HepG2 (cell line): ENCODE measurements around the gene LRRC63. TPM values are rescaled to one million over a fixed set of nuclear protein-coding genes. Genes with fewer than 3 reads are reported as not detected.

Source experiments
- ATAC-seq: fragments of 200-7000 bp; cut with Tn5 transposase; 3 replicates; pipeline ENCODE4 v1.9.1; 2020; ENCODE audit warnings: mild to moderate bottlenecking, moderate library complexity
- BruUV-seq: library from RNA; stranded (reverse); fragments of 400-500 nt; replicated peaks from 2 replicates; lab custom pipeline; 2021; lab: Mats Ljungman, UMichigan
- CTCF ChIA-PET: fragments of 300-600 bp; formaldehyde crosslinking; extraction: SDS; loops from one replicate; lab custom pipeline; 2021; ENCODE audit warnings: low total read pairs, inconsistent platforms, low intra/inter-chr PET ratio; lab: Yijun Ruan, JAX
- POLR2A ChIA-PET: fragments of 350-600 bp; sonication (Branson Sonifier 250); formaldehyde crosslinking; loops from one replicate; lab custom pipeline; 2020; ENCODE audit warnings: antibody characterized with exemption, inconsistent platforms; lab: Yijun Ruan, JAX
- DNase-seq: peaks from one replicate; pipeline ENCODE4 v3.0.0-alpha.2; 2015; ENCODE audit warnings: low spot score
- FAIRE-seq: peaks from 3 replicates; lab custom pipeline; 2011; peaks lifted over from hg19 to GRCh38; lab: Jason Lieb, UNC
- H2AFZ ChIP-seq: one replicate; pipeline ENCODE4 v1.6.1; 2011; ENCODE audit warnings: low read length, inconsistent platforms
- H3K27ac ChIP-seq: fragments of 300-600 bp; 3 replicates; pipeline ENCODE4 v1.8.0; 2011; ENCODE audit warnings: mixed run types, mild to moderate bottlenecking, mixed read lengths, low read length, inconsistent platforms; ENCODE audit not compliant: insufficient read depth; ENCODE audit errors: extremely low read length
- H3K27me3 ChIP-seq, 2 experiments: fragments of 200-600 bp in 1 of 2; 2 replicates in 1 of 2; 3 replicates in 1 of 2; pipeline versions ENCODE4 v1.6.0 to v1.8.0; 2011; ENCODE audit warnings: low read length in 2 of 2, mild to moderate bottlenecking in 2 of 2, moderate library complexity in 2 of 2, inconsistent platforms in 1 of 2; ENCODE audit not compliant: insufficient read depth in 2 of 2, control insufficient read depth in 1 of 2
- H3K36me3 ChIP-seq, 2 experiments: fragments of 200-600 bp in 1 of 2; replicated peaks in 1 of 2; 2 replicates in 1 of 2; 3 replicates in 1 of 2; pipeline versions ENCODE4 v1.5.1 to v1.8.0; 2011; ENCODE audit warnings: low read length in 2 of 2, inconsistent platforms in 1 of 2; ENCODE audit not compliant: insufficient read depth in 2 of 2, control insufficient read depth in 1 of 2
- H3K4me1 ChIP-seq: 2 replicates; pipeline ENCODE4 v1.5.1; 2012; ENCODE audit warnings: low read length, inconsistent platforms; ENCODE audit not compliant: insufficient read depth
- H3K4me2 ChIP-seq: 2 replicates; pipeline ENCODE4 v1.6.0; 2011; ENCODE audit warnings: low read depth, low read length, inconsistent platforms
- H3K4me3 ChIP-seq, 3 experiments: fragments of 200-600 bp in 1 of 3; sonication (generic), shearing (Covaris generic) in 1 of 3; replicated peaks in 1 of 3; 2 replicates each; pipeline ENCODE4 v1.5.1; 2011 to 2016; ENCODE audit warnings: low read length in 3 of 3, inconsistent platforms in 2 of 3, low read depth in 2 of 3, mild to moderate bottlenecking in 2 of 3, control low read depth in 1 of 3, mixed read lengths in 1 of 3; ENCODE audit not compliant: insufficient read depth in 1 of 3
- H3K79me2 ChIP-seq: one replicate; pipeline ENCODE4 v1.6.1; 2011; ENCODE audit warnings: low read length, inconsistent platforms; ENCODE audit not compliant: insufficient read depth
- H3K9ac ChIP-seq: 2 replicates; pipeline ENCODE4 v1.6.0; 2011; ENCODE audit warnings: mild to moderate bottlenecking, low read depth, low read length, inconsistent platforms; ENCODE audit not compliant: insufficient read depth
- H3K9me3 ChIP-seq: 2 replicates; pipeline ENCODE4 v1.5.1; 2012; ENCODE audit warnings: mild to moderate bottlenecking, low read length
- H4K20me1 ChIP-seq: 2 replicates; pipeline ENCODE4 v1.6.0; 2011; ENCODE audit warnings: inconsistent platforms, mild to moderate bottlenecking, low read length, moderate library complexity; ENCODE audit not compliant: insufficient read depth
- GLMP ChIP-seq: sonication (generic); formaldehyde crosslinking; IDR thresholded peaks from 2 replicates; pipeline ENCODE4 v1.9.0; 2021; ENCODE audit warnings: missing genetic modification reagents, mild to moderate bottlenecking, borderline replicate concordance
- HES4 ChIP-seq: sonication (generic); formaldehyde crosslinking; IDR thresholded peaks from 2 replicates; pipeline ENCODE4 v1.9.0; 2021; ENCODE audit warnings: mild to moderate bottlenecking, missing genetic modification reagents, borderline replicate concordance
- HHEX ChIP-seq: IDR thresholded peaks from 2 replicates; pipeline ENCODE4 v1.6.1; 2016; ENCODE audit warnings: control low read depth
- KAT8 ChIP-seq: IDR thresholded peaks from 2 replicates; pipeline ENCODE4 v1.6.1; 2016; ENCODE audit warnings: missing genetic modification reagents, missing compliant biosample characterization
- KLF15 ChIP-seq: sonication (generic); formaldehyde crosslinking; IDR thresholded peaks from 2 replicates; pipeline ENCODE4 v1.8.1; 2023; ENCODE audit warnings: borderline replicate concordance, mild to moderate bottlenecking, inconsistent platforms, missing genetic modification reagents, mixed read lengths
- NFYB ChIP-seq: sonication (generic); formaldehyde crosslinking; IDR thresholded peaks from 2 replicates; pipeline ENCODE4 v1.4.0; 2020; ENCODE audit warnings: missing genetic modification reagents
- NR2C2 ChIP-seq: sonication (generic); formaldehyde crosslinking; IDR thresholded peaks from 2 replicates; pipeline ENCODE4 v1.4.0; 2020; ENCODE audit warnings: missing genetic modification reagents, mild to moderate bottlenecking, moderate library complexity, borderline replicate concordance
- PHF21A ChIP-seq: sonication (generic); formaldehyde crosslinking; IDR thresholded peaks from 2 replicates; pipeline ENCODE4 v1.5.0; 2020; ENCODE audit warnings: mild to moderate bottlenecking, missing genetic modification reagents
- SMAD1 ChIP-seq: sonication (generic); formaldehyde crosslinking; IDR thresholded peaks from 2 replicates; pipeline ENCODE4 v1.4.0; 2020; ENCODE audit warnings: missing genetic modification reagents, low read depth, mild to moderate bottlenecking, borderline replicate concordance
- THAP7 ChIP-seq: sonication (generic); formaldehyde crosslinking; IDR thresholded peaks from 2 replicates; pipeline ENCODE4 v1.8.1; 2023; ENCODE audit warnings: mild to moderate bottlenecking, missing genetic modification reagents
- ZNF160 ChIP-seq: sonication (generic); formaldehyde crosslinking; IDR thresholded peaks from 2 replicates; pipeline ENCODE4 v1.8.0; 2022; ENCODE audit warnings: mild to moderate bottlenecking, inconsistent platforms, missing genetic modification reagents
- ZNF17 ChIP-seq: sonication (generic); formaldehyde crosslinking; IDR thresholded peaks from 2 replicates; pipeline ENCODE4 v1.5.0; 2020; ENCODE audit warnings: mild to moderate bottlenecking, missing genetic modification reagents
- ZNF232 ChIP-seq: sonication (generic); formaldehyde crosslinking; IDR thresholded peaks from 2 replicates; pipeline ENCODE4 v1.4.0; 2020; ENCODE audit warnings: missing genetic modification reagents, borderline replicate concordance
- ZNF609 ChIP-seq: sonication (generic); formaldehyde crosslinking; IDR thresholded peaks from 2 replicates; pipeline ENCODE4 v1.4.0; 2020; ENCODE audit warnings: mild to moderate bottlenecking, missing genetic modification reagents, borderline replicate concordance
- ZNF776 ChIP-seq: sonication (generic); formaldehyde crosslinking; IDR thresholded peaks from 2 replicates; pipeline ENCODE4 v1.4.0; 2020; ENCODE audit warnings: mild to moderate bottlenecking, missing genetic modification reagents
- ZSCAN31 ChIP-seq: sonication (generic); formaldehyde crosslinking; IDR thresholded peaks from 2 replicates; pipeline ENCODE4 v1.5.0; 2020; ENCODE audit warnings: low read depth, mild to moderate bottlenecking, missing genetic modification reagents
- WGBS: methylation state at CpG from one replicate; pipeline ENCODE4 v1.1.6; 2017; ENCODE audit warnings: low lambda C conversion rate; 5-methylcytosine and 5-hydroxymethylcytosine counted together
- in situ Hi-C: cut with HindIII; loops from 2 replicates; pipeline ENCODE4 v1.10.0; 2017; ENCODE audit warnings: low pct_unique_long_range_greater_than_20kb; ENCODE audit not compliant: extremely low pct_ligation_motif_present
- intact Hi-C: fragments of 100-400 bp; cut with micrococcal nuclease; formaldehyde crosslinking; loops from one replicate; pipeline ENCODE4 v1.10.0; 2022; ENCODE audit not compliant: unreplicated experiment
- polyA plus RNA-seq, 8 experiments: library from polyadenylated mRNA; depleted of rRNA in 3 of 8; stranded (reverse) in 7 of 8; unstranded in 1 of 8; fragments of >200 nt; fragmentation: Illumina TruSeq in 4 of 8; extraction: Trizol in 4 of 8; gene quantifications; 2 replicates each; pipeline versions ENCODE4 v1.2.1 to v1.2.3, GENCODE V29; 2011 to 2016; ENCODE audit warnings: low read depth in 4 of 8, missing spikeins in 1 of 8, mixed read lengths in 1 of 8; ENCODE audit not compliant: insufficient read depth in 1 of 8
- total RNA-seq, 5 experiments: library from RNA; depleted of rRNA; stranded (reverse); fragments of >200 nt; fragmentation: Illumina TruSeq; extraction: Trizol; gene quantifications; 2 replicates each; pipeline ENCODE4 v1.2.3, GENCODE V29; 2016; ENCODE audit warnings: low read depth in 1 of 5

LRRC63 gene
- total and polyA plus RNA-seq, 2 of the 13 experiments (the other 11 are each of a cell fraction or from before 2014, with no cell fraction given), result not detected

GRCh38 chr13:46304546-46304945 is 92.8 kb downstream of the LRRC63 start:
- FAIRE-seq (no peak), ATAC-seq (no peak), DNase-seq (no peak)
- Histone ChIP-seq H3K79me2 (no peaks in the 10 kb centered on the region), H3K27me3 (no peaks in the 10 kb centered on the region), H3K27ac (no peak overlapping the region), H3K4me2 (no peak overlapping the region), H3K9ac (no peak overlapping the region), H2AFZ (no peak overlapping the region), H3K4me3 (no peak overlapping the region), H3K4me1 (no peaks in the 10 kb centered on the region), H3K36me3 (no peaks in the 10 kb centered on the region), H4K20me1 (no peaks in the 10 kb centered on the region), H3K9me3 (no peaks in the 10 kb centered on the region)
- in situ Hi-C loops (no loop called here), intact Hi-C loops (no loop called here)
- no TSS peak for BruUV-seq
- ChIA-PET CTCF (no interaction called here), POLR2A (no interaction called here)
- 16% methylated on average over 3 of the region's 3 CpGs for WGBS
- TF ChIP-seq THAP7 (CRISPR knock-in tag) (no peak), GLMP (CRISPR knock-in tag) (no peak), ZNF160 (CRISPR knock-in tag) (no peak), ZSCAN31 (CRISPR knock-in tag) (no peak), KLF15 (CRISPR knock-in tag) (no peak), NFYB (CRISPR knock-in tag) (no peak), KAT8 (CRISPR knock-in tag) (no peak), HHEX (no peak), ZNF776 (CRISPR knock-in tag) (no peak), HES4 (CRISPR knock-in tag) (no peak), NR2C2 (CRISPR knock-in tag) (no peak), PHF21A (CRISPR knock-in tag) (no peak), SMAD1 (no peak), ZNF232 (no peak), ZNF609 (CRISPR knock-in tag) (no peak), ZNF17 (CRISPR knock-in tag) (no peak)
